HG03097 (cell line): Measurements from ENCODE around the gene BLOC1S5.

Experiments
- ATAC-seq: cut with Tn5 transposase; IDR thresholded peaks from one replicate; pipeline ENCODE4 v1.9.1; 2021; ENCODE audit not compliant: unreplicated experiment, low FRiP score

The BLOC1S5 gene

DNA sequence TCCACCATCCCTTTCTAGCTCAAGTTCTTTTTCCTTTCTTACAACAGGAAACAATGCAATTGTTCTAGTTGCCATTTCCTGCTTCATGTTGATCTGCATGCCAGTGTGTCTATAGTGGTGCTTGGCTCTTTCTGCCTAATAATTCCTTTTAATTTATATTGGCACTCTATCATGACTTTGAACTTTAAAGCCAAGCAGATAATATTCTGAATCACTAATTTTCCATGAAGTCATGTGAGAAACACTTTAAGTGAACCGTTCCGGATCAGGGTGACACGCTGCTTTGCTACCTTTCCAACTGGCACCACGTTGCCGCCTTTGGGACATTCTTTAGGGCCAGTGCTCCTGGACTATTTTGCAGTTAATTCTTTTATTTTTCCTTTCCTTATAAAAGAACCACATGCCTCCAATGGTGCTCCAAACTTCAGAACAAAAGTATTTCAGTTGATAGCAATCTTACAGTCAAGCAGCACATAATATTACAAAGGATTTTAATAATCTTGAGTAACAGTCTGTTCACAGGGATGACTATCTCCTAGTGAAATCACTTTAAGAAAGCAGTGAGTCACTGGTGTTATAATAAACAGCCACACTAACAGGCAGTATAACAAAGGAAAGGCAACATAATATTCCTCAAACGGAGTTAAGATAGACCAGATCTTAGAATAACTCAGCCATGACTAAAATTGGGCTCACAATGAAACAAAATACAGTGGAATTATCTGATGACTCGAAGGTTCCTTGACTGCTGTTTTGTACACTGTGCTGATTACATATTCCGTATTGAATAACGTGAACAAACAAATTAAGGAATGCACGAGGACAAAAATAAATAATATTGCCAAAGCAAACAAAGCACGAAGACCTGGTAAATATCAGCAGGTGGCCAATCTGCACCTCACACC, 19.0 kb upstream of the BLOC1S5 start:
- no peak for ATAC-seq

DNA sequence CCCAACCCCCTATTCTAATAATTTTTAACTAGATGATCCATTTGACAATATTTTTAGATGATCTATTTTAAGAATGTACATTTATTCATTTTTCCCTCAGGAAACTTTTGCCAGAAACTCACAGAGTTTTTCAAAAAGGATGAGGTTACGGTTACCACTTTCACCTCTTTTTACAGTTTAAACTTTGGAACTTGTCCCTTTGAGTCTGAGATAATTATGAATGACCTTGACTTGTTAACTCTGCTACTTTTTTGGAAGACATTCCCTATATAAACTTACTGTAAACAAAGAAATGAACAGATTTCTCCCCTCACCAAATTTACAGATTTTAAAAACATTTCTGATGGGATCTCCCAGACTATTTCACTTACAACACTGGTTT, 18.4 kb upstream of the BLOC1S5 start:
- no peak for ATAC-seq

DNA sequence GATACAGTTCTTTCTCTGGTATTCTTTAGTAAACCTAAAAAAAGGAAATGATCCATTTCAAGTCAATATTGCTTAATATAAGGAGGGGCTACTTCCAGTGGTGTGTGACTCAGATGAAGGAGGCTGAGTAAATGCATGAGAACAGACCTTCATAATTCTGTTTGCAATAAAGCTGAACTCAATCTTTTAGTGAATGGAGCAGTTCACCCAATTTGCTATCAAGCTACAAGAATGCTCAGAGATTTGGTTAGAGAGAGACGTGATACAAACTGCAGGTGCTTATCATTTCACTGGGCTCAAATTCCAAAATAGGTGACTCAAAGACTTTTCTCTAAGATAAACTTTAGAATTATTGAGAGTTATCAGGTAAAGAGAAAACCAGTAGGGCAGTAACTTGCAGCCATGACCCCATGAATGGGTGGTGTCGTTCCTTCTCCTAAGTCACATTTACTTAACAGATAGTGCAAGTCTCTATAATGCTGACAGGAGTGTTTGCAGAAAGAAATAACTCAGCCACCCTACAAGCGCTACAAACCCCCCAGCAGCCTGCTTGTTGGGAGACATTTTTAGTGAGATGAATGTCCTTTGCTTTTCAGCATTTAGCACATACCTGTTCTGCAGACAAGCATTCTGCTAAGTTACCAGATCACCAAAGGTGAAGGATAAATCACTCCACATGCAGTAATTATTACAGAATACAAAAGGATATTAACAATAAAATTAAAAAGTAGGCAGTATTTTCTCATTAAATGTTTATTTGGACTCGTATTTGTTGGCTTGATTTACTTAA, 16.4 kb upstream of the BLOC1S5 start:
- ATAC-seq: no peak

DNA sequence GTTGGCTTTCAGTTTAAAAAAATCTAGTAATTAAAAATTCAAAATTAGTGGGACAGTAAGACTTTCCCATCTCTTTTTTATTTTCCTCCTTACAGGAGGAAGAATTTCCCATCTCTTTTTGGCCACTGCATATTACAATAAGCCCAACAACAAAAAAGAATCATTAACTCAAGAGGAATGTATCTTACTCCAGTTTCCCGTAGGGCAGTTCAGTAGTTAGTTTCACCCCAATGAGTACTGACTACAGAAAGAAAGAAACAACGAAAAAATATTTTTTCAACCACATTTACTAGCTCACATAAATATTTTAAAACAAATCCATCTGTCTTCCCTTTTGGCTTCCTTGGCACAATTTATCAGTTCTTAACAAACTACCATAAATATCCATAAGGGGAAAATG, 14.9 kb upstream of the BLOC1S5 start:
- no peak for ATAC-seq

DNA sequence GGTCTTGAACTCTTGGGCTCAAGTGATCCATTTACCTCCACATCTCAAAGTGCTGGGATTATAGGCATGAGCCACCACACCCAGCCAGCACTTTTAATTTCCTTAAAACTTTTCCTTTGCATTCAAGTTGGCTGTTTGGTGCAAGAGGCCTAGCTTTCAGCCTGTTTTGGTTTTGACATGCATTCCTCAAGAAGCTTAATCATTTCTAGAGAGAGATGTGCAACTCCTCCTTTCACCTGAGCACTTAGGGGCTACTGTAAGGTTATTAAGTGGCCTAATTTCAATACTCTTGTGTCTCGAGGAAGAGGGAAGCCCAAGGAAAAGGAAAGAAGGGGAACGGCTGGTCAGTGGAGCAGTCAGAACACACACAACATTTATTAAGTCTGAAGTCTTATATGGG, 13.8 kb upstream of the BLOC1S5 start:
- ATAC-seq: no peak

DNA sequence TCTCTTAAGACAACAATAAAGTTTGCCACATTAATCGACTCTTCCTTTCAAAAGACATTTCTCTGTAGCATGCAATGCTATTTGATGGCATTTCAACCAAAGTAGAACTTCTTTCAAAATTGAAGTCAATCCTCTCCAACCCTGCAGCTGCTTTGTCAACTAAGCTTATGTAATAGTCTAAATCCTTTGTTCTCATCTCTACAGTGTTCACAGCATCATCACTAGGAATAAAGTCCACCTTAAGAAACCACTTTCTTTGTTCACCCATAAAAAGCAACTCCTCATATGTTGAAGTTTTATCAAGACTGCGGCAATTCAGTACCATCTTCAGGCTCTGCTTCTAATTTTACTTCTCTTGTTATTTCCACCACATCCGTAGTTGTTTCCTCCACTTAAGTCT, 11.5 kb upstream of the BLOC1S5 start:
- no peak for ATAC-seq

DNA sequence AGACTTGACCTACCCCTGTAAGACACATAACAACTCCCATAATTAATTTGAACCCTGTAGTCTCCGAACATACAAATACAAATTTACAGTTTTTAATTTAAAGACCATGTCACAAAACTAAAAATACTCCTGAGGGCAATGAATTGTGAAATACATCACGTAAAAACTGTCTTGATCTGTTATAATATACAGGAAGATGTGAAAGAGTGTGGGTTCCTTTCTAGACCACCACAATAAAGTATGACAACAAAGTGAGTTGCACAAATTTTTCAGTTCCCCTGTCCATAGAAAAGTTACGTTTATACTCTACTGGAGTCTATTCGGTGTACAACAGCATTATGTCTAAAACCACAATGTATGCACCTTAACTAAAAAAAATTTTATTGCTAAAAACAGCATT, 11.0 kb upstream of the BLOC1S5 start:
- ATAC-seq: no peak

DNA sequence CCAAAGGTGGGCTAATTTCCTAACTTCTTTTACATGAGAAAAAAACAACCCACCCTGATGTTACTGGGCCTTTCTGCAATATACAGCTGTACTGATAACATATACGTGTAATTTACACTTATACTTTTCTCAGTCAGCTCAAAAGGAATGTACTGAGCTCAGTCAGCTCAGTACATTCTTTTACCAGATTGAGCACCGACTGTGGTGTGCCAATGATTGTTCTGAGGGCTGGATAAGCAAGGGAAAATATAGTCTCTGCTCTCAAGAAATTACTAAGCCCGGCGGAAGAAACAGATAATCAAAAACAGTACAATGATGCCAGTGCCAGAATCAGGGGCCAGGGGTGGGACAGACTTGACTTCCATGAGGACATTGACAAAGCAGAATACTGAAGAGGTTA, 10.0 kb upstream of the BLOC1S5 start:
- no peak for ATAC-seq

DNA sequence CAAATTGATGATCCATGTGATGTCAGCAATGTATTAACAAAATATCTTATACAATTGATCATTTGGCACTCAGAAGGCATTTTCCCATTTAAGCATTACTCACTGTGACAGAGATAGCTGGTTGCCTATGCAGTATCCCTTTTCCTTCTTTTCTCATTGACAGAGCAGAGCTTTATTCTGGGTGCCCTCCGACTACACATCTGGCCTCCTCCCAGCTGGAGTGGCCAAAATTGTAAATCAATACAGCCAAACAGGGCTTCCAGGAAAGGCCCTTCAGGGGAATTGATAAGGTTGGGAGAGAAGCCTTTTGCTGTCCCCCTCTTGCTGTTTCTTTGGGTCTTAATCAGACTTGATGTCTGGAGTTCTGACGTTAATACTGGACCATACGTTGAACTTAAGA, 9.6 kb upstream of the BLOC1S5 start:
- no peak for ATAC-seq

DNA sequence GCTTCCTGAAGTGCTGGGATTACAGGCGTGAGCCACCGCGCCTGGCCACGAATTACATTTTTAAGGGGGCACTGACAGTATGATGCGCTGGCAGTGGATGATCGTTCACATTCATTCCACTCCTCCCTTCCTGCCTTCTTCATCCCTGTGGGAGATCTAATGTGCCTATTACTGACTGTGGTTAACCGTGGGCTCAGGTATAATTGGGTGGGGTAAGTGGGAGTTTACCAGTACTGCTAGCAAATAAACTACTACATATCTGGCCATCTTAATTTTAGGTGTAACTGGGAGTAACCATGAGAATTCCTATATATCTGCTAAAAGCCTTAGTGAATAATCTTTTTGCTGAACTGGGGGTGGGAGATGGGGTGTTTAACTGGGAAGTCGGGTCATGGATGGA, 6.5 kb upstream of the BLOC1S5 start:
- ATAC-seq: no peak

DNA sequence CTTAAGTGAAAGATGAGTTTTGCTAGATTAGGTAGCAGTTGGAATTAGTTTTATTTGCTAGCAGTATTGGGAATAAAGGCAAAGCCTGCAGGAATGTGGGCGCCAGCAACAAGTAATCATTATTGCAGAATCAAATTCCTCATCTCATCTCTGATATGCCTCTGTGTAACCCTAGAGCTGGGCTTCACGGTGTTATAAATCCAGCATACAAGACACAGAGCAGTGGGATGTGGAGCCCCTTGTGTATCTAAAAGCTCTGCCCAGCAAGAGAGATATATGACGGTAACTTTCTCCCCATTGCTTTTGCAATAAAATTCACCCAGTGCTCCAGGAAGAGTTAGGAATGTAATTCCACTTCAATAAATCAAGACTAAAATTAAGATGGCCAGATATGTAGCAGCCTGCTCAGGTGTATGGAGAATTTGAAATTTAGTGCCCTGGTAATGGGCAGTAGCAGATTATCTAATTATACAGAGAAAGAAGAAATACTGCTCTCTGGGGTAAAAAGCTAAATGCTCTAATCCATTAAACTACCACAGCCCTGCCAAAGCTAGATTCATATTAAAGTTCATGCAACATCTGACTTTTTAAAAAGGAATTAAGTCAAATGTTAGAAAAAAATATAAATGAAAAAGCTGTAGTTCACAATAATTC, 5.6 kb upstream of the BLOC1S5 start:
- ATAC-seq: no peak

DNA sequence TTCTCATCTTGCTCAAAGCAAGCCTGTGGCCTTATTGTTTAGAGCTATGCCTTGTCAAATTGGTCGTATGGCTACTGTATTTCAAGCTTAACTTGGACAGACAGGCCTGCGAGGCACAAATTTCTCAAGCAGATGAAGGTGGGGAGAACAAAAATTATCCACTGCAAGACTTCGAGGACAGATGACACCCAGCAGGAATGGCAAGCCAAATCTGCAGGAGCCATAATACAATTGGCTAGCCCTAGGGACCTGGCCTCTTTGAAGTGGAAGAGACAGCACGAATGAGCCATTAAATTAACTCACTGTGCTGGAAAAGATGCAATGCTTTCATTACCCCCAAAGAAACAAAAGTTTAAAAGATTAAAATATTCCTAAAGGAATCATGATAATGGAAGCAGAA, 5.0 kb upstream of the BLOC1S5 start:
- no peak for ATAC-seq

DNA sequence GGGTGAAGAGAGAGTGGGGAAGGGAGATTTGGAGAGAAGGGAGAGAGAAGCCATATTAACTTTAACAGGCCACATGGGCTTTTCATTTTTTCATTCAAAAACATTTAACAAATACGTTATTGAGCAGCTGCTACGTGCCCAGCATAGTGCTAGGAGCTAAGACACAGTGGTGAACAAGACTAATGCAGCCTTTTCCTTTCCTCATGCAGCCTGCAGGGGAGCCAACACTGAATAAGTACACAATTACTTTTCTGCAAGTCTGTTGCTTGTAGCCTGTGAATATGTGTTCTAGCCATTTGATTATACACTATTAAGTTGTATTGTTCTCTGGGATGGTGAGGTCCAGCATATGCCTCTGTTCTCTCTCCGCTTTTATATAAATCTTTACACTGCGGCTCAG, 1.9 kb upstream of the BLOC1S5 start:
- no peak for ATAC-seq

DNA sequence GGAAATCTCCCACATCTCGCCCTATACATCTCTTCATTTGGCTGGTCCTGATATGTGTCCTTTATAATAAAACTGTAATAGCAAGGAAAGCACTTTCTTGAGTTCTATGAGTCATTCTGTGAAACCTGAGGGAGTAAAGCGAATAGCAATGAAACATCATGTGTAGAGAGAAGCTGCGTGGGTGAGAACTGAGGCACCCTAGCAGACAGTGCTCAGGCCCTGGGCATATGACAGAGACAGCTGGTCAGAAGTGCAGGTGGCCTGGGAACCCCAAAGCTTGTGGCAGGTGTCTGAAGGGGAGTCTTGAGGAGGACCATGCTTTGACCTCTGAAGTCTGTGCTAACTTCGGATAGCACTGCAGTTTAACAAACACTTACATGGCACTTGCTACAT, 1.3 kb upstream of the BLOC1S5 start:
- no peak for ATAC-seq

DNA sequence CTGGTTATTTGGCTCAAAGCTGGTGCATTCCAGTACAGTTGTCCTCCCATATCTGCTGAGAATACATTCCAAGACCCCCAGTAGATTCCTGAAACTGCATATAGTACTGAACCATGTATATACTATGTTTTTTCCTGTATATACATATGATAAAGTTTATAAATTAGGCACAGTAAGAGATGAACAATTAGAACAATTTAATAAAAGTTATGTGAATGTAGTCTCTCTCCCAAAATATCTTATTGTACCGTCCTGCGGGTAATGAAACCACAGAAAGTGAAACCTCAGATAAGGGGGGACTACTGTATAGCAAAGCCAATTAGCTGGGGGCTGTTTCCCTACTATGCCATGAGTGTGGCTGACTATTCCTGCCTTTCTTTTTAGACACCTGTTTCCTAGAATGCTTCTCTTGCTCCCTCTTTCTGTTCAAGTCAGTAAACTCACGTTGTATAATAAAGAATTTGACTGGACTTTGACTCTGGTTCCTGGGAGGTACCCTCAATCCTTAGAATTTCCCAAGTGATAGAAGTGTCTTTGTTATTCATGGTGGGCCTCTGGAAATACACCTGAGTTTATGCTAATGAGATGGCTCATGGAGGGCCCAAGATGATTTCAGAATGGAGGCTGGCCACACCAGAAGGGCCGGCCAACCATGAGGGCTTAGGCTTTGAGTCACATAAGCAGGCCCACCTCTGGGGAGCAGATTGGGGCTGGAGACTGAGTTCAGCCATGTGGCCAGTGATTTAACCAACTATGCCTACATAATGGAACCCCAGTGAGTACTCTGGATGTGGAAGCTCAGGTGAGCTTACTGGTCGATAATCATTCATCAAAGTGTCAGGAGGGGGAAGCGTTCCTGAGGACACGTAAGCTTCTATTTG, 689 bp upstream of the BLOC1S5 start:
- no peak for ATAC-seq

DNA sequence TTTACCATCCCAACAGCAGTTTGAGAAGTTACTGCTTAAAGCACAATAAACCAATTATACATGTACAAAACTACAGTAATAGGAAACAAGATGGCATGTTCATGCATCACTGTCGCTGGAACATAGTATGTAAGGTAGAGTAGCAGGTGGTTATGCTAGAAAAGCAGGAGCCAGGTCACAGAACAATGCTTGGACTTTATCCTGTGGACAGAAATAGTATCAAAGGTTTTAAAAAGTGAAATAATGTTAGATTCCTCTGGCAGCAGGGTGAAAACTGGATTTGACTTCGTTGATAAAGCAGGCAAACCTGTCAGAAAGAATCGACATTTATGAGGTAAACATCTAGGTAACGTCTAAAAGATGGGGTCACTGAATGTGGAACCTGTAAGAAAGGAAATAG, 2.5 kb downstream of the BLOC1S5 start:
- no peak for ATAC-seq

DNA sequence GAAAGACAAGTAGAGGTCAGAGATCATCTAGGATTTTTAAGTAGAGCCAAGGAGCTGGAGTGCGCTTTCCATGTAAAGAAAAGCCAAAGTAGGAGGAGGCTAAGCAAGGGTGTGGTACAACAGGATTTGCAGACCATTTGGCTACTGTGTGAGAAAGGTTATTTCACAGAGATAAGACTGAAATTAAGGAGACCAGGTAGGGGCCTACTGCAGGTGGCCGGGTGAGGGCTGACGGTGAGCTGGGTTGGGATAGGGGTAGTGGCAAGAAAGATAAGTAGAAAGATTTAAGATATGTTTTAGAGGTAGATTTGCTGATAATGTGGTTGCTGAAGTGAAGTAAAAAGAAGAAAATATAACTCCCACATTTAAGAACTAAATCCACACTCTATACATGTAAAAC, 3.8 kb downstream of the BLOC1S5 start:
- ATAC-seq: no peak

DNA sequence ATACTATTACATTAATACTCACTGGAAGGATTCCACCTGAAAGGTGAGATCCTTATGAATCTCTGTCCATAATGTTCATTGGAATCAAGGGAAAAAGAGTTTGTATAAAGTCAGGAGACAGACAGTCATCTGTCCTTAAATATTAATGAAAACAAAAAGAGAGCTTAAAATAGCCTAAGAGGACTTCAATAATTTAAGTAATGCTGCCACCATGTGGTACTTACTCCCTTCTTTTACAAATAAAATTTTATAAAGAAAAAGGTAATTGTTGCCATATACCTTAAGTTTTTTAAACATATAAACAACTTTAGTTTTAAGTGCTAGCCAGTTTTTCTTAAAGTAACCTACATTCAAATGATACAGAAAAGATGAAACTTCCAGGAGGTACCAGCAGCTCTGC, 5.1 kb downstream of the BLOC1S5 start:
- ATAC-seq: no peak

DNA sequence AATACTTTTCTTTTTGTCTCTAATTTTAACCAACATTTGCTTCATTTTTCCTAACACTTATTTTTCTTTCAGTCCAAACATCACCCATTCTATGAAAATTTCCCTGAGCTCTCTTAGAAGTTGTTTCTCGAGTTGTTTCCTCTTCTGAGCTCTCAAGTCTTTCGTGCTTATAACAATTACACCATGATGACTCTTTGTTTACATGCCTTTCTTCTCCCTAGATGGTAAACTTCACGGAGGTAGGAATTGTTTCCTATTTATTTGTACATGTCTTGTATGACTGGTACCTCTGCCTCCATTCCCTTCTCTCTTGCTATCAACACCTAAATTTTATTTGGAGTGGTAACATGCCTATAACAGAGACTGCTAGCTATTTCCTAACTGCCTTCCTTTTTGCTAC, 6.4 kb downstream of the BLOC1S5 start:
- no peak for ATAC-seq

DNA sequence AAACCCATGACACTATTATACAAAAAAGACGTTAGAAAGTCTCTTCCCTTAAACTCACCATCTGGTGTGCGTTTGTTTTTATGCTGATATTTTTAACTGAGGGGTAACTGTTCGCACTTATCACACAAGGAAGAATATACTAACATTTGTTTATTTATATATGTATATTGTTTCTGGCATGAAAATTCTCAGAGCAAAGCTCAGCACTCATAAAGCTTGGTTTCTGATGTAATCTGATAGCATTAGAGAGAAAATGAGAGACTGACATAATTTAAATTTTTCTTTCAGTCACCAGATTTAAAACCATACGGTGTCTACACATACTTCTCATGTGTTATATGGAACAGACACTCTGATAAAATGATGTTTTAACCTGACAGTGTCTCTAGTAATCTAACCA, 6.9 kb downstream of the BLOC1S5 start:
- ATAC-seq: no peak

DNA sequence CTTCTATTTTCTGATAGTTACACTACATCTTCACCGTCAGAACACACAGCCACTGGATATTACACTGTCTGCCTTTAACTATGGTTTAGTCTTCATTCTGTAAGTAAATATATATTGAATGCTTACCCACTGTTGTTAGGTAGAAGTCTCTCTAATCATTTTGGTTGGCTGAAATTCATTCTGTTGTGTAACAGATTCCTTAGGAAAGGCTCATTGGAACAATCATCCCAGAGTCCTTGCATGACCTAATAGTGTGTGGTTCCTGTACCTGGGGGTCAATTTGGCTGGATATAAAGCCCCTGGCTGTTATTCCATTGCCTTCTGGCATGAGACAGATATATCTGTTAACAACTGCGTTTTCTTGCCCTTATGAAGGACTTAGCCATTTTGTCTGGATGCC, 9.9 kb downstream of the BLOC1S5 start:
- no peak for ATAC-seq
